ENCODE measurements around the gene CD247.

- no peak for TF ChIP-seq CTCF (conservative IDR thresholded peaks at IDR 0.05; ENCODE audit: low read length)
- no peak for TF ChIP-seq EZH2phosphoT487 (IDR thresholded peaks at IDR 0.05; ENCODE audit: borderline replicate concordance)
Observed at GRCh38 chr1:167563579-167564246, 45.4 kb upstream of the CD247 start.
